VCaP (cell line): ENCODE results near the gene KLK2.

Experiments used
- H3K27ac ChIP-seq: fragments of 450-650 bp; 2 replicates; pipeline ENCODE4 v1.5.1; 2017
- CTCF ChIP-seq: fragments of 450-650 bp; conservative IDR thresholded peaks from 2 replicates; pipeline ENCODE4 v1.5.1; 2017; ENCODE audit warnings: mild to moderate bottlenecking, moderate library complexity

The KLK2 gene

GRCh38 chr19:50926144-50926543 lies 52.9 kb downstream of the KLK2 start:
- TF ChIP-seq CTCF: no peak
- H3K27ac ChIP-seq: no peak overlapping the region

- TF ChIP-seq CTCF: no peak
- no peak overlapping the region for H3K27ac ChIP-seq
Measured at GRCh38 chr19:50928831-50929230, 55.6 kb downstream of the KLK2 start.
